SW 1271 (cell line): ENCODE results near the gene CCDC142.
"Not testable (repeated sequence)": the region's sequence is repeated elsewhere in the genome, so short reads cannot be mapped to it uniquely, and the experiment has no call there.

Source experiments
- DNase-seq, 2 experiments: peaks; one replicate each; lab custom pipeline; 2025; lab: John Stamatoyannopoulos, UW

The CCDC142 gene

DNA sequence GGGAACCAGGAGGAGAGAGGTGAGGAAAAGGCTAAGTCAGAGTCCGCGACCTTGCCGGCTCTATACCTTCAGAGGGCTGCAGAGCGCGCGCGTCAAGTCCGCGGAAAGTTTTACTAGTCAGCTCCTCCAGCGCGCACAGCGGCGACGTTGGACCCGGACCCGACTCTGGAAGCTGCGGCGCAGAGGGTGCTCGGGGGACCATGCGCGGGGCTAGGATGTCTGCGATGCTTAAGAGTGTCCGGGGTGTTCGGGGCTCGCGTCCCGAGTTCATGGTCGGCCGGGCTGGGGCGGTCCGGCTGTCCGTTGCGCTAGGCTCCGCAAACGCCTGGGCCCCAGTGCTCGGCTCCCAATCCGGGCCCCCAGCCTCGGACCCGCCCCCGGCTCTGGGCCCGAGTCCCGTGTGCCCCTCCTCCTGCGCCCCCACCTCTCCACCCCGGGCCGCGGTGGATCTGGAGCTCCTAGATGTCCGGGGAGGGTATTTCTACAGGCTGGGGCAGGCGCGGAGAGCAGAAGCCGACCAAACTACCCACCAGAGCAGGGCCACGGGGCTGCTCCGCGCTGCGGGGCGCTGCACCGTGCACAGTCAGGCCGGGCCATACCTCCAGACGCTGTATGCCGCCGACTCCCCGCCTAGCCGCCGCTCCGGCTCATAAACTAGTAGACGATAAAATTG is 16.6 kb upstream of the CCDC142 start, which contains the start of gene LBX2:
Gene LBX2, minus strand, starts transcription at position 337 of the 673 bp plus-strand sequence. Its CDS starts 66 bp downstream, at position 271.
- no peak for DNase-seq

DNA sequence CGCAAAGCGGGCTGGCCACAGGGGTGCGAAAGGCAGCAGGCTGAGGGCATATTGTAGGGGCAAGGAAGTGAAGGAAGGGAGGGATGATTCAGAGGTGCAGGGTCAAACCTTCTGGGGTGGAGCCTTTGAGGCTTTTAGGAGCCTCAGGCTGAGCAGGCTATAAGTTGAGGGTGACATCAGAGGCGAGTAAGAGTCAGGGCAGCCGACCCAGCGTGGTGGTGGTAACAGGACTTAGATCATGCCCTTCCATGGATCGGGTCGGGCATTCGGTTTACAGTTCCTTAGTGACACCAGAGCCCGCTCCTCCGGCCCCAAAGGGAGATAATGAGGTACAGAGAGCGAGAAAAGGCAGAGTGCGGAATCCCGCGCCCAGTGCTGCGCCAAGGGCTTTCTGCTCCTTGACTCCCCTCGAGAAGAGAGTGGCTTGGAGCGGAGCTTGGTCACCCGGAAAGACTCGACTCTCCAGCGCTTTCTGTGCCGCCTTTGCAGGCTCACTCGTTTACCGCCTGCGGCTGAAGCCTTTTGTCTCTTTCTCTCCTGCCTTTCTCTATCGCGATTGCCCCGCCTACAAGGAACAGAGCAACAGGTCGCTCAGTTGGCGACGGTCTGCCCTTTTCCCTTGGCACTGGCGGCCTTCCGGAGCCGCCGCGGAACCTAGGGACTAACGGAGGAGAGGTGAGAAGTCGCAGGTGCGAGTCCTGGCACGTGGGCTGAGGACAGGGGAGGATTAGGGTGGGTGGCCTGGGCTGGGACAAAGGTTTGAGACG is 15.9 kb upstream of the CCDC142 start:
- DNase-seq: no peak

- no peak for DNase-seq
These were observed 15.1 kb upstream of the CCDC142 start for GRCh38 chr2:74497777-74498499.

GRCh38 chr2:74496997-74497776 is 14.4 kb upstream of the CCDC142 start:
- DNase-seq: no peak

DNA sequence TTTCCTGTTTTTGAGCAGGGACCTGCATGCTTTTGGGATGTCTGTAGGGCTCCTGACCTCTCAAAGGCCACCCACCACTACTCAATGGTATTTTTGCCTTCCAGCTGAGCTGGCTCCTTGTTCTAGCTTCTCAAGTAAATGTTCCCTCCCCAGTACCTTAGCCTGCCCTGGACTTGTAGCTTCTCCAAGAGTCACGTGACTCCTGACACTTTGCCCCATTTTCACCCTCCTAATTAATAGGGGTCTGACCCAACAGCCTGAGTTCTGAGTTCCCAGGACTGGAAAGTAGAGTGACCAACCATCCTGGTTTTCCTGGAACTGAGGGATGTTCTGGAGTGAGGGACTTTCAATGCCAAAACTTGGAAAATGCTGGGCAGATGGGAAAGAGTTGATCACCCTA is 12.6 kb upstream of the CCDC142 start:
- DNase-seq: no peak

DNA sequence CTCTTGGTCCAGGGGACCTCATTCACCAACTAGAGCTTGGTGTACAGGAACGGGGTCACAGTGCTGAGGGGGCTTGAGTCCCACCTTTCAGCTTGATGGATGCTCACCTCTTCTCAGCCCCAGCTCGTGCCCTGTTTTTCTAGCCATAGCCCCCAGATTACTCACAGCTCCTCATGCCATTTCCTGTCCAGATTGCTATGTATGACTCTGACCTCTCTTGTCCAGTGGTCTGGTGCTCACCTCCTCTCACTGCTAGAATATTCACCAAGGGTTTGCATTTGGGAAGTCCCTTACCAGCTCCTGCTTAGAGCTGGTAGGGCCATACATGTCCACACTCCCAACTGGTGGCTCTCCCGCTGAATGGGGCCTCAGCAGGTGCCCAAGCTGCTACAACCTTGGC is 10.7 kb upstream of the CCDC142 start:
- DNase-seq: no peak

DNA sequence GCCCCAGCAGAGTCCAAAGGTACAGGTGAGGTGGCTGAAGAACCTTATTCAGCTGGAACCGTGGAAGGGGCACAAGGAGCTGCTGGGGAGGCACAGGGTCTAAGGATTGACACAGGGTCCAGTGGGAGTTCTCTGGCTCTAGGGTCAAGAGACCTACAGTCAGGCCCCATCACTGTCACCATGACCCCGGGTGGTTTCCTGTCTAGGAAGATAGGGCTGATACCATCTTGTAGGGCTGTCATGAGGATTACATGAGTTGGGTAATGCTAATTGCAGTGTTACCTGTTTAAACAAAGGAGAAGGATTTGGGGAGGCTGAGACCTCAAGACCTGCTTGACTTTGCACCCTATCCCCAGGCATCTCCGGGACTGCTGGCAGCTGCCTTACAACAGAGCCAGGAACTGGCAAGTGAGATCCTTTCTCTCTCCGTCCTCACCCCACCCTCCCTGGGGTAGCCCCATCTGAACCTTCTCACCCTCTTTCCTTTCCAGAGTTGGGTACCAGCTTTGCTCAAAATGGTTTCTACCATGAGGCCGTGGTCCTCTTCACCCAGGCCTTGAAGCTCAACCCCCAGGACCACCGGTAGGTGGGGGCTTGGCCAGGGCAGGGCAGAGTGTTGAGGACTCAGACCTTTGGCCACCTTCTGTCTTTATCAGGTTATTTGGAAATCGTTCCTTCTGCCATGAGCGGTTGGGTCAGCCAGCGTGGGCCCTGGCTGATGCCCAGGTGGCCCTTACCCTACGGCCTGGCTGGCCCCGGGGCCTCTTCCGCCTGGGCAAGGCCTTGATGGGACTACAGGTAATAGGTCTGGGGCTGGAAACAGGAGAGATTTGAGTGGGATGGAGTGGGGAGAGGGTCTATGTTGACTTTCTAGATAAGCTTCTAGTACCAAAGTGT is 9.1 kb upstream of the CCDC142 start:
- no peak for DNase-seq

DNA sequence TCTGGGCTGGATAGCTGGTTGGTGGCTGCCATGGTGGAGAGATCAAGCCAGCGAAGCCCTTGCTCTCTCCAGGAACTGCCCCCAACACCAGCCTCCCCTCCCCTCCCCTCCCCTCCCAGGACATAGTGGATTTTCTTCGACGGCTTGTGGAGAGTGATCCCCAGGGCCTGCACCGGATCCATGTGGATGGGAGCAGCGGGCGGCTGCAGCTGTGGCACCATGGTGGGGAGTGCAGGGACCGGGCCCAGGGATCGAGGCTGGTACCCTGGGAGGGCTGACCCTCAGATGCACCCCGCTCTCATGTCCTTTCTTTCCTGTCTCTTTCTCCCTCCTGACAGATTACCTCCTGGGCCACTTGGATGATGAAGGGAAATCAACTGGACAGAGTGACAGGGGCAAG is 7.1 kb upstream of the CCDC142 start:
- no peak for DNase-seq

DNA sequence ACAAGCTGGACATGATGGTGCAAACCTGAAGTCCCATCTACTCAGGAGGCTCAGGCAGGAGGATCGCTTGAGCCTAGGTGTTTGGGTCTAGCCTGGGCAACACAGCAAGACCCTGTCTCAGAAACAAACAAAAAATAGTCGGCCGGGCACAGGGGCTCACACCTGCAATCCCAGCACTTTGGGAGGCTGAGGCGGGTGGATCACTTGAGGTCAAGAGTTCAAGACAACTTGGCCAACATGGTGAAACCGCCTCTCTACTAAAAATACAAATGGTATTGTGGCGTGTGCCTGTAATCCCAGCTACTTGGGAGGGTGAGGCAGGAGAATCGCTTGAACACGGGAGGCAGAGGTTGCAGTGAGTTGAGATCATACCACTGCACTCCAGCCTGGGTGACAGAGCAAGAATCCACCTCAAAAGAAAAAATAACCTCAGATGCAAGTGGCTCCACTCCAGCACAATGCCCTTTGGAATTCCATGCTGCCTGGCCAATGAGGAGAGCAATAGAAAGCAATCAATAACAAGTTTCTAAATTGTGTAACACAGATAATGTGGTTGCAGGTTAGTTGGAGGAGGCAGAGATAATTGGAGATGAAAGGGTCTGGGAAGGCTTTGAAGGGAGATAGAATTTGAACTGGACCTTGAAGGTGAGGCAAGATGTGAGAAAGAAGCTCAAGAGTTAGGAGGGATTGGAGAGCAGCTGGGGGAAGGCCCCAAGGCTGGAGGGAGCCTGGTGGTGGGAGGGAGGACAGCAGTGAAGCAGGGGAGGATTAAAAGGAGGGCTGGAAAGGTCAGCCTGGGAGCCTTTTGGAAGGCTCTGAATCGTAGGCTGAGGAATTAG is 6.1 kb upstream of the CCDC142 start:
- no peak for DNase-seq

DNA sequence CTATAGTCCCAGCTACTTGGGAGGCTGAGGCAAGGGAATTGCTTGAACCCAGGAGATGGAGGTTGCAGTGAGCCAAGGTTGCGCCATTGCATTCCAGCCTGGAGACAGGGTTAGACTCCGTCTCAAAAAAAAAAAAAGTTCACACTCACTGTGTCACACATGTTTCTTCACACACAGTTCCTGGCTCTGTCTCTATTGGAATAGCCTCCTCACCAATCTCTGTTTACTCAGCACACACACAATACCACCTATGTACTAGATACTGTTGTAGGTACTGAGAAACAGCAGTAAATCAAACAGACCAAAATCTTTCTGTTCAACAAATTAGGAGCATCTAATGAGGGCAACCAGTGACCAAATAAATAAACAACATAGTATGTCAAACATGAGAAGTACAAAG is 3.3 kb upstream of the CCDC142 start:
- no peak for DNase-seq

DNA sequence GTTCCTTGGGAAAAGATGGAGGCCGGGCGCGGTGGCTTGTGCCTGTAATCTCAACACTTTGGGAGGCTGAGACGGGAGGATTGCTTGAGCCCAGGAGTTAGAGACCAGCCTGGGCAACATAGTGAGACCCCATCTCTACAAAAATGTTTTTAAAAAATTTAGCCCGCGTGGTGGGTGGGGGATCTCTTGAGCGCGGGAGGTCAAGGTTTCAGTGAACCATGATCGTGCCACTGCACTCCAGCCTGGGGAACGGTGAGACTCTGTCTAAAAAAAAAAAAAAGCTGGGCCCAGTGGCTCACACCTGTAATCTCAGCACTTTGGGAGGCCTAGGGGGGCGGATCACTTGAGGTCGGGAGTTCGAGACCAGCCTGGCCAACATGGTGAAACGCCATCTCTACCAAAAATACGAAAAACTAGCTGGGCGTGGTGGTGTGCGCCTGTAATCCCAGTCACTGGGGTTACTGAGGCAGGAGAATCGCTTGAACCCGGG is 922 bp upstream of the CCDC142 start:
- not testable (repeated sequence) for DNase-seq

GRCh38 chr2:74481961-74482800 is 617 bp downstream of the CCDC142 start:
- peak in 1 of 2 experiments; percentile 72 for DNase-seq

GRCh38 chr2:74481431-74481830 is 1.4 kb downstream of the CCDC142 start:
- DNase-seq: no peak

- no peak for DNase-seq
These were observed 7.9 kb downstream of the CCDC142 start for GRCh38 chr2:74474899-74475298.

DNA sequence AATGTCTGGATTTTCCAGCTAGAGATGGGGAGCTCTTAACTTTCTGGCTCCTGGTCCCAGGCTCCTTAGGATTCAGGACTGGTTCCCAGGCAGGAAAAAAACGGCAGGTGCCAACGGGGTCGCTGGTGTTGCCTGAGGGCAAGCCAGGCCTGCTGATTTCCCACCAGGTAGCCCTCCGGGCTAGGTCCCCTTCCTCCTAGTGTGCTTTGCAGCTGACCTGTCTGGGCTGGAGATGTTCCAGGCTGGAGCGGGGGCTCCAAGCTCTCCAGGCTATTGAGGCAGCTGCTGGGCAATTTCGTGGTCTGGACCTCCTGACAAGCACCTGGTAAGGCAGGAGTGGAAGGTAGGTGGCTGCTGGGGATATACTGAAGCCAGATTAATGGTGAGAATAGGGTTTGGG is 8.3 kb downstream of the CCDC142 start:
- no peak for DNase-seq

GRCh38 chr2:74472945-74473258 is 9.9 kb downstream of the CCDC142 start:
- no peak for DNase-seq

GRCh38 chr2:74472086-74472944 is 10.5 kb downstream of the CCDC142 start, which contains the start of gene MRPL53:
TSS of gene MRPL53 (minus strand) at chr2:74472680. CDS start at chr2:74472660, 20 bp downstream.
- DNase-seq: peak; percentile 86
